HG03432 (cell line): ENCODE results near the gene RPS3.

Experiments used
- ATAC-seq: cut with Tn5 transposase; IDR thresholded peaks from one replicate; pipeline ENCODE4 v1.9.1; 2021; ENCODE audit warnings: mild to moderate bottlenecking, moderate library complexity; ENCODE audit not compliant: unreplicated experiment

The RPS3 gene

DNA sequence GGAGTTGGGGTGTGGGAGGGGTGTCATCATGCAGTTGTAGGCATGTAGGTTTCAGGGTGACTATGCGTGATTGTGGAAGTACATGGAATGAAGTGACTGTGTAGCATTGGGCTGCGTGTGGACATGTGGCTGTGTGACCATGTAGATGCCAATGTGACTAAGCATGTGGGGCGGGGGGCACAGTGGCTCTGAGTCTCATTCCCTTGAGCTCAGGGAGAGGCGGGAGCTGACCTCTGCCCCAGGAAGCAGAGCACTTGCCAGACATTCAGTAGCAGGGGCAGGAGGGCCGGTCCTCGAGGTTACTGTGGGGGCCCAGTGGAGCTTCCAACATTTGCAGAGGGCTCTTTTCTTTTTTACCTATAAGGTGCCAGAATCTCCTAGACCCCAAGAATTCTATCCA is 34.1 kb downstream of the RPS3 start:
- ATAC-seq = no peak

DNA sequence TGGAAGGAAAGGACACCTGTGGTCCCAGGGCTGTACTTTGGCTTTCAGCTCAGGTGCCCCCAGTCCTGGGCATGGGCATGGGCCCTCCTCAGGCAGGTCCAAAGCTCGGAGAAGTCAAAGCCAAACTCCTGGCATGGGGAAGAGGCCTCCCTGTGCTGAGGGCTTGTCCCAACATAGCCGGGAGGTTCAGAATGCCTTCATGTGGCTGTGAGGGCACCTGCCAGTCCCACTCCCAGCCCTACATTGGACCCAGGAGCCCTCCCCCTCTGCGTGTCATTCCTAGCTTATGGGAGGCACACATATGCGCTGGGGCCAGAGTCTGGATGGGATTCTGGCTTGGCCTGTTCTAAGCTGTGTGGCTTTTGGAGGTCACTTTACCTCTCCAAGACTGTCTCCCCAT is 34.7 kb downstream of the RPS3 start:
- ATAC-seq = no peak

GRCh38 chr11:75434886-75435570 is 35.7 kb downstream of the RPS3 start:
- no peak for ATAC-seq

DNA sequence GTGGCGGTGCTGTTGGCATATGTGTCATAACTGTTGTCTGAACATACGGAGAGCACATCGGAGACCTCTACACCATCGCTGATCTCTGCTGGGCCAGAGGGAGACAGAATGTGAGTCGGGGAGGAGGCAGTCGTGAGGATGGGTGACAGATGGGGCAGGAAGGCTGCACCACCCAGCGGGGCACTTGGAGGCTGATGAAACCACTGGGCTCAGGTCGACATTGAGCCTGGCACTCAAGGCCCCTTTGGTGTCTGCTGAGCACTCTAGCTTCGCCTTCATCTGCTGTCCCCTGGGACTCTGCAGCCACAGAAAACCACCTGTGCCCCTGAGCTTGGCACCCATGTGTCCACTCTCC is 36.2 kb downstream of the RPS3 start:
- ATAC-seq = no peak

DNA sequence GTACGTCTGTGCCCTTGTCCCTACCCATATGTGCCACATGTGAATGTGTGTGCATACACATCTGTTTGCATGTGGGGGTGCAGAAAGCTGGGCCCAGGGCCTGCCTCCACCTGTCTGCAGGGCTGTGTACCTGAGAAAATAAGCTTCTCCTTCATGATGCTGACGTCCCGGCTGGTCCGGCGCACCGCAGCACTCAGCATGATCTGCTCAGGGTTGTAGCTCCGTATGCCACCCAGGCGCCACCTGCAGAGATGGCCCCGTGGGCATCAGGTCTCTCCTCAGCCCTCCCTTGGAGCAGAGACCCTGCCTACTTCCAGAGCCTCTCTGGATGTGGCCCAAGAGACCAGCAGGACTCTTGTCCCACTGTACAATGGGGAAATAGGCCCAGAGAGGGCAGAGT is 37.5 kb downstream of the RPS3 start:
- ATAC-seq = no peak

- no peak for ATAC-seq
Observed at GRCh38 chr11:75437966-75438659, 38.8 kb downstream of the RPS3 start.

DNA sequence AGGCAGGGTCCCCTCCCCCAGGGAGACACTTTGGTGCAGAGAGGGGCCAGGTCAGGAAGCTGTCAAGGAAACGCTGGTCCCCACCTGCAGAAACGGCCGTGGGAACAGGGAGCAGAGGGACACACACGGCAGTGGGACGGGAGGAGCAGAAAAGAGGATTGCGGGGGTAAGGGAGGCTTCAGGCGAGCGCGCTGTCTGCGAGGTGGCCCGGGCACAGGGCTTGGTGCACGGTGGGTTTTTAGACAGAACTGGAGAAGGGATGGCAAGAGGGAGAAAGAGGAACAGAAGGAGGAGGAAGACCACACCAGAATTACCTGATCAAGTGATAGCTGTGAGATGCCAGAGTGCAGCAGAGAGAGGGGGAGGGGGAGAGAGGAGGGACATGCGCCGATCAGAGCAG is 39.7 kb downstream of the RPS3 start:
- ATAC-seq = no peak

DNA sequence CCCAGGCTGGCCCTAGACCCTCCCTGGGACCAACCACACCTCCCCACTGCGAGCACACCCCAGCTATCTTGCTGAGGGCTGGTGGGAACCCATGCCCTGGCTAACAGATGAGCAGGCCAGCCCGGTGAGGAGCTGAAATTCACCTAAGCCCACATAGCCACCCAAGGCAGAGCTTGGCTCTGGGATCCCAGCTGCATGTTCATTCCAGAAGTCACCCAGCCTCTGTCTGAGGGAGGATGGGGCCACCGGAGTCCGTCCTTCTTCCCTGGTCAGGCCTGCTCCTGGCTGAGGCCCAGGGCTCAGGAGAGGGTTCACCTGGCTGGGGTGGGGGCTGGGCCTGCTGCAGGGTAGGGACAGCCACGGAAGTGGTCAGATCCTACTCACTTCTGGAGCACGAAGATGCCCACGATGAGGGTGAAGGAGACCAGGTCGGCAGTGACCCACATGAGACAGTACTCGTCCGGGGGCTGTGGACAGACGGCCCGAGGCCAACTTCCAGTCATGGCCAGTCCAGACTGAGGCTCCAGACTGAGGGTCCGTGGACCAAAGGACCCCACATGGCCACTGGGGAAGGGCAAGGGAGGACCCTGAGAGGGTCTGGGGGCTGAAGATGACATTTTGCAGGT is 40.3 kb downstream of the RPS3 start:
- no peak for ATAC-seq

DNA sequence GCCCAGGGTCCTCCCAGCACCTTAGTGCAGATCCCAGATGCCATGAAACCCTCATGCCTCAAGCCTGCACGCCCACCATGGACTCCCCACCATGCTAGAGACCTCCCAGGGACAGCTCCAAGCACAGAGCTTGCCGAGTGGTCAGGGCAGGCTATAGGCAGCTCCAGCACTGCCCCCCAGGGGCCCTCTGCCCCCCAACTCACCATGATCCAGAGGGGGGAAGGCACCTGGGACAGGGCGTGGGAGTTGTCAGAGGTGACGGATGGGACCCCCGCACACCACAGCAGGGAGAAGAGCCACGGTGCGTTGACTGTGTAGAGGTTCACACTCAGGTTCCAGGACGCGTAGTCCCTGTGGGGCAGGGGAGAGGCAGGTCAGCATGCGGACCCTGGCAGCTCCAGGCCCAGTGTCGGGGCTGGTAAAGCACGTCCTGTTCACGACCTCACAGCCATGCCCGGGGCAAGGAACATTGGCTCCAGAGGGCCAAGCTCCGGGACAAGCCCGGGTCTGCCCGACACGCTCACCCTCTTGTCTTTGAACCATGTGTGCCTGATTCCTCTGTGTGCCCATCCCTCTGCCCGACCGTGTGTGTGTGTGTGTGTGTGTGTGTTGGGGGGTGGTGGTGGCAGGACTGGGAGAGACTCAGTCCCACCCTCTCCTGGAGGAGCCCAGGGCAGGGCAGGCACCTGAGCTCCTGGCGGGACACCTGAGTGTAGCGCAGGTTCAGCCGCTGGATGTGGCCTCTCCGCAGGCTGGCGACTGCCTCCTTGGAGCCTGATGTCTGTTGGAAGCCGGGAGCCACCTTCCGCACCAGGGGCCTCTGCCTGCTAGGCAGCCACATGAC is 41.9 kb downstream of the RPS3 start:
- no peak for ATAC-seq

DNA sequence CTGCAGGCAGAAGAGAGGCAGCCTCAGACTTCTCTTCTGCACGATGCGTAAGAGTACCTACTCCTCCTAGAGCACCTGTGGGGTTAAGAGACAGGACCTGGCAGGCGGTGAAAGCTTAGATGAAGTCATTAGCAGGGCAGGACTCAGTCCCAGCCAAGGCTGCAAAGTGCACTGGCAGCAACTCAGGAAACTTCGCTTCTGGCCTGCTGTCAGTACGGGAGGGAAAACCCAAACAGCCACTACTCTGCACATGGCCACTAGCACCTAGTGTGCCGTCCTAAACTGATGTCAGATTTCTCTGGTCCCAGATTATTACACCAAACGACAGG is 42.5 kb downstream of the RPS3 start:
- no peak for ATAC-seq

DNA sequence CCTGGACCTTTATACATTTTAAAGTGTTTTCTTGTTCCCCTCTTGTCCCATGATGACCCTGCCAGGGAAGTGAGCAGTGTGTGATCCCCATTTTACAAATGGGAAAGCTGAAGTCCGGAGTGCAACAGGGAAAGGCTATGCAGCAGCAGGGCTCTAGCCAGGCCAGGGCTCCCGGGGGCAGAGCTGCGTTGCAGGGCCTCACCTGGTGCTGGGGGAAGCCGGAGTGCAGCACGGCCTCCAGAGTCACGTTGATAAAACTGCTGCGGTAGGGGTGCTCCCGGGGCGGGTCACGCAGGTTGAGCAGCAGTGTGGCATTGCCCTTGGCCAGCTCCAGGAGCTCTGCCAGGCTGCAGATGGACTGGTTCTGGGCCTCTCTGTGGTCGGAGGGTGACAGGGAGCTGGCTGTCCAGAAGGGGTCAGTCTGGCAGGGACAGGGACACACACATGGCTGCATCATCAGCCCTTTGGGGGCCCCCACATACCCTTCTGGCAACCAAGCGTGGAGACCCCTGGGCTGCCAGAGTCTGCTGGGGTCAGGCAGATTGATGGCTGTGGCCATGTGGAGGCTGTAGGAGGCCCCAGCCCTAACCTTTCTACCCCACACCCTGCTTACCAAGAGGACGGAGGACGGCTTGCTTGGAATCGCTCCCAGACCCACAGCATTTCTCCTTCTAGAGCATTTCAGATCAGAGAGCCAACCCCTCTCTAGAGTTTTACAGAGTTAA is 43.0 kb downstream of the RPS3 start:
- ATAC-seq = no peak

DNA sequence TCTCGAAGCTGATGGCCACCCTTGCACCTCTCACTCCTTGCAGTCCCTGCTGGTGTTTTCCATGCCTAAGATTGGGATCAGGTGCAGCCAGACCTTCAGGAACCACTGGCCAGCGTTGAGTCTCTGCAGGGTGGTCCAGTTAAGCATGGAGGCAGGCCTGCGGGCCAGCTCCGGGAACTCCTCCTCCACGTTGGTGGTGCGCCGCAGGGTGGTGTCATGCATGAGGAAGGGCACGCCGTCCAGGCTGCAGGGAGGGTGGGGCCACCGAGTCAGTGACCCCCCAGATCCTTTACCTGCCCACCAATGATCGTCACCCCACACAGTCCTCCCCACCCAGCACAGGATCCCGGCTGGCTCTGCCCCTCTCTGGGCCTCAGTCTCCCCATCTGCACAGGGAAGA is 43.7 kb downstream of the RPS3 start:
- ATAC-seq = no peak

- peak; percentile 46 for ATAC-seq
Observed at GRCh38 chr11:75445315-75445953, 46.1 kb downstream of the RPS3 start.

DNA sequence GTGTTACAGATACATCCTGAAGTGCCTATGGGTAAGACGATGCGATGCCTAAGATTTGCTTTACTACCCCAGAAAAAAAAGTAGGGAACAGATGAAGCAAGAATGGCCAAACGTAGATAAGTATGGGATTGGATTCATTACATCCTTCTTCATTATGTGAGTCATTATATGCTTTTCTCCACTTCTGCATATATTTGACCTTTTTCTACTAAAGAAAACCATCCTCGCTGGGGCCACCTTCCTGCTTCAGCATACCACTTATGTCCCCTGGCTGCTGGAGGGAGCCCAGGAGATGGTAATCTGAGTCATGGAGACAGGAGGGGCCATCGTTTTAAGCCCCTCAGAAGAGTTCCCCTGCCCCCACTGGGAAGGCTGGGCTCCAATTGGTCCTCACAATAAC is 48.1 kb downstream of the RPS3 start:
- ATAC-seq = no peak

DNA sequence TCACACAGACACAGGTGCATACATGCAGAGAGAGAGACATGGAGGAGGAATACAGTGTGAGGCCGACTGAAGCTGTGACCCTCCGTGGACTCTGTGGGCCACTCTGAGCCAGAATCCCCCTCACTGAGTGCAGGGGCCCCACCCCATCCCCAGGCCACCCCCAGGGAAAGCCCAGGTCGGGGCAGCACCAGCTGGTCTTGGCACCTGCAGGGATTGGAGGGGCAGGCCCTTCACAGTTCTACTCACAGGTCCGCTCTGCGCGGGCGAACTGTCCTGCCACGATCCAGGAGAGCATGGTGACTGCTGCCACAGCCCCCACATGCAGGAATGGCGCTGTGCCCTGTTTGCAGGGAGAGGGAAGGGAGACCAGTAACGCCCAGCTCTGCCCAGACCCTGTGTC is 50.0 kb downstream of the RPS3 start:
- ATAC-seq = no peak

DNA sequence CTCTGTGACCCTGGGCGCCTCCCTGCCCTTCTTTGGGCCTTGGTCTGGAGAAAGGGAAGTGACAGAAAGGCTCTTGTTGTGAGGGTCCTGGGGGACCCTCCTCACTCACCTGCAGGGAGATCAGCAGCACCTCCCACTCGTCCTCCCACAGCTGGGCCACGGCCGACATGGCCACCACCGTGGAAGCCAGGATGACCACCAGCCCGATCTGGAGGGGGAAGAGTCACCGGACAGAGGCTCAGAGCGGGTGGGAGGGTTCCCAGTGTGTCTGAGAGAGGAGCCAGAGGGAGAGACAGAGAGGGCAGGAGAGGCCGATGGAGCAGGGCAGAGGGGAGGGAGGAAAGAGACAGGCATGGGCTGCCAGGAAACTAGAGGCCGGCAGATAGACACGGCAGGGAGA is 50.5 kb downstream of the RPS3 start:
- no peak for ATAC-seq

GRCh38 chr11:75450236-75450635 is 50.9 kb downstream of the RPS3 start:
- no peak for ATAC-seq

- ATAC-seq = no peak
Observed at GRCh38 chr11:75450826-75451821, 51.8 kb downstream of the RPS3 start.

GRCh38 chr11:75453916-75454655 is 54.8 kb downstream of the RPS3 start:
- no peak for ATAC-seq
